ENCODE measurements around the gene TGM5. TPM values are rescaled to one million over a fixed set of nuclear protein-coding genes. Genes with fewer than 3 reads are reported as not detected.
"Not testable (repeated sequence)": the region's sequence is repeated elsewhere in the genome, so short reads cannot be mapped to it uniquely, and the experiment has no call there.

Gene TGM5
- total RNA-seq: 0.13 TPM
- polyA plus RNA-seq (ENCODE audit: insufficient read depth in 1 of 8, insufficient read length in 8 of 8, low replicate concordance in 1 of 8): under 1 TPM in 6 of 8 donors, not detected in 2; 0.05 to 0.12 (median 0.09) TPM
- long read RNA-seq, donor 1: 0 reads
- long read RNA-seq, donor 2: 0 reads
- long read RNA-seq, donor 3: 0 reads
- long read RNA-seq, donor 4: 0 reads
- long read RNA-seq, donor 5: 0 reads
- long read RNA-seq, donor 6: 0 reads
- long read RNA-seq, donor 7: 0 reads
- long read RNA-seq, donor 8: 0 reads
- long read RNA-seq, donor 9: 0 reads
- long read RNA-seq, donor 10: 0 reads
- long read RNA-seq, donor 11: 0 reads

GRCh38 chr15:43266834-43267233 is at the start of gene TGM5:
Gene TGM5, minus strand, starts transcription at chr15:43266928. Its CDS starts 79 bp downstream, at chr15:43266849.
- WGBS (ENCODE audit: insufficient coverage): 52% methylated on average over 7 of the region's 8 CpGs
- no peak within 1 kb of the TSS for H3K27ac ChIP-seq (ENCODE audit: low read length)
- H3K27me3 ChIP-seq (ENCODE audit: control insufficient read depth, insufficient read depth, low read length): peaks cover 11% of the 10 kb centered on the region
- no peaks in the 10 kb centered on the region for H3K9me3 ChIP-seq (replicated peaks; ENCODE audit: control insufficient read depth, low read depth, low read length)
- no peak for DNase-seq
- no peak within 1 kb of the TSS for H3K4me3 ChIP-seq (ENCODE audit: low read length)
- no peaks in the 10 kb centered on the region for H3K4me1 ChIP-seq (ENCODE audit: control insufficient read depth, insufficient read depth, low read length)
- no peaks in the 10 kb centered on the region for H3K36me3 ChIP-seq (ENCODE audit: control insufficient read depth, insufficient read depth, low read length)

GRCh38 chr15:43314171-43314570 is 47.4 kb upstream of the TGM5 start:
- 100% methylated on average over 1 of the region's 3 CpGs for WGBS (ENCODE audit: insufficient coverage)
- H3K27me3 ChIP-seq (ENCODE audit: control insufficient read depth, insufficient read depth, low read length): peaks cover 14% of the 10 kb centered on the region
- no peaks in the 10 kb centered on the region for H3K9me3 ChIP-seq (replicated peaks; ENCODE audit: control insufficient read depth, low read depth, low read length)
- H3K4me3 ChIP-seq (ENCODE audit: low read length): no peak overlapping the region
- no peaks in the 10 kb centered on the region for H3K36me3 ChIP-seq (ENCODE audit: control insufficient read depth, insufficient read depth, low read length)
- DNase-seq: no peak
- H3K4me1 ChIP-seq (ENCODE audit: control insufficient read depth, insufficient read depth, low read length): no peaks in the 10 kb centered on the region
- H3K27ac ChIP-seq (ENCODE audit: low read length): no peak overlapping the region

GRCh38 chr15:43312378-43312777 is 45.6 kb upstream of the TGM5 start:
- Histone ChIP-seq H3K4me1 (ENCODE audit: control insufficient read depth, insufficient read depth, low read length) (no peaks in the 10 kb centered on the region), H3K27ac (ENCODE audit: low read length) (no peak overlapping the region), H3K27me3 (ENCODE audit: control insufficient read depth, insufficient read depth, low read length) (peaks cover 18% of the 10 kb centered on the region), H3K9me3 (replicated peaks; ENCODE audit: control insufficient read depth, low read depth, low read length) (no peaks in the 10 kb centered on the region), H3K4me3 (ENCODE audit: low read length) (no peak overlapping the region), H3K36me3 (ENCODE audit: control insufficient read depth, insufficient read depth, low read length) (no peaks in the 10 kb centered on the region)
- 67% methylated on average over 1 of the region's 4 CpGs for WGBS (ENCODE audit: insufficient coverage)
- no peak for DNase-seq

GRCh38 chr15:43302205-43302817 is 35.6 kb upstream of the TGM5 start, which contains the start of gene TGM7:
Gene TGM7, minus strand, starts transcription at chr15:43302255.
- DNase-seq: no peak
- 77% methylated on average over 8 of the region's 11 CpGs for WGBS (ENCODE audit: insufficient coverage)
- peaks cover 12% of the 10 kb centered on the region for H3K27me3 ChIP-seq (ENCODE audit: control insufficient read depth, insufficient read depth, low read length)
- no peaks in the 10 kb centered on the region for H3K9me3 ChIP-seq (replicated peaks; ENCODE audit: control insufficient read depth, low read depth, low read length)
- no peaks in the 10 kb centered on the region for H3K36me3 ChIP-seq (ENCODE audit: control insufficient read depth, insufficient read depth, low read length)
- H3K27ac ChIP-seq (ENCODE audit: low read length): no peak within 1 kb of the TSS
- no peaks in the 10 kb centered on the region for H3K4me1 ChIP-seq (ENCODE audit: control insufficient read depth, insufficient read depth, low read length)
- H3K4me3 ChIP-seq (ENCODE audit: low read length): no peak within 1 kb of the TSS

GRCh38 chr15:43299884-43300283 is 33.2 kb upstream of the TGM5 start:
- Histone ChIP-seq H3K27ac (ENCODE audit: low read length) (no peak overlapping the region), H3K36me3 (ENCODE audit: control insufficient read depth, insufficient read depth, low read length) (no peaks in the 10 kb centered on the region), H3K27me3 (ENCODE audit: control insufficient read depth, insufficient read depth, low read length) (peaks cover 5% of the 10 kb centered on the region), H3K9me3 (replicated peaks; ENCODE audit: control insufficient read depth, low read depth, low read length) (no peaks in the 10 kb centered on the region), H3K4me1 (ENCODE audit: control insufficient read depth, insufficient read depth, low read length) (no peaks in the 10 kb centered on the region), H3K4me3 (ENCODE audit: low read length) (no peak overlapping the region)
- no peak for DNase-seq

- Histone ChIP-seq H3K36me3 (ENCODE audit: control insufficient read depth, insufficient read depth, low read length) (no peaks in the 10 kb centered on the region), H3K9me3 (replicated peaks; ENCODE audit: control insufficient read depth, low read depth, low read length) (no peaks in the 10 kb centered on the region), H3K27me3 (ENCODE audit: control insufficient read depth, insufficient read depth, low read length) (peaks cover 7% of the 10 kb centered on the region), H3K4me3 (ENCODE audit: low read length) (no peak overlapping the region), H3K27ac (ENCODE audit: low read length) (no peak overlapping the region), H3K4me1 (ENCODE audit: control insufficient read depth, insufficient read depth, low read length) (no peaks in the 10 kb centered on the region)
- 90% methylated on average over 1 of the region's 3 CpGs for WGBS (ENCODE audit: insufficient coverage)
- DNase-seq: no peak
These were observed 32.7 kb upstream of the TGM5 start for GRCh38 chr15:43299411-43299810.

- DNase-seq: no peak
- Histone ChIP-seq H3K36me3 (ENCODE audit: control insufficient read depth, insufficient read depth, low read length) (no peaks in the 10 kb centered on the region), H3K27me3 (ENCODE audit: control insufficient read depth, insufficient read depth, low read length) (peaks cover 28% of the 10 kb centered on the region), H3K9me3 (replicated peaks; ENCODE audit: control insufficient read depth, low read depth, low read length) (no peaks in the 10 kb centered on the region), H3K27ac (ENCODE audit: low read length) (no peak overlapping the region), H3K4me3 (ENCODE audit: low read length) (no peak overlapping the region), H3K4me1 (ENCODE audit: control insufficient read depth, insufficient read depth, low read length) (no peaks in the 10 kb centered on the region)
- WGBS (ENCODE audit: insufficient coverage): 76% methylated on average over 4 of the region's 6 CpGs
These were observed 27.5 kb upstream of the TGM5 start for GRCh38 chr15:43294091-43294706.

- H3K4me3 ChIP-seq (ENCODE audit: low read length): no peak overlapping the region
- H3K27me3 ChIP-seq (ENCODE audit: control insufficient read depth, insufficient read depth, low read length): peaks cover 28% of the 10 kb centered on the region
- no peaks in the 10 kb centered on the region for H3K36me3 ChIP-seq (ENCODE audit: control insufficient read depth, insufficient read depth, low read length)
- no peak overlapping the region for H3K27ac ChIP-seq (ENCODE audit: low read length)
- no peaks in the 10 kb centered on the region for H3K9me3 ChIP-seq (replicated peaks; ENCODE audit: control insufficient read depth, low read depth, low read length)
- H3K4me1 ChIP-seq (ENCODE audit: control insufficient read depth, insufficient read depth, low read length): no peaks in the 10 kb centered on the region
- no peak for DNase-seq
- 3% methylated on average over 12 of the region's 24 CpGs for WGBS (ENCODE audit: insufficient coverage)
These were observed 26.7 kb upstream of the TGM5 start for GRCh38 chr15:43293432-43293831.

GRCh38 chr15:43292375-43293078 is 25.8 kb upstream of the TGM5 start:
- DNase-seq: peak; percentile 42
- no peak overlapping the region for H3K27ac ChIP-seq (ENCODE audit: low read length)
- WGBS (ENCODE audit: insufficient coverage): 26% methylated on average over 6 of the region's 12 CpGs
- H3K36me3 ChIP-seq (ENCODE audit: control insufficient read depth, insufficient read depth, low read length): no peaks in the 10 kb centered on the region
- peaks cover 24% of the 10 kb centered on the region for H3K27me3 ChIP-seq (ENCODE audit: control insufficient read depth, insufficient read depth, low read length)
- no peak overlapping the region for H3K4me3 ChIP-seq (ENCODE audit: low read length)
- H3K4me1 ChIP-seq (ENCODE audit: control insufficient read depth, insufficient read depth, low read length): no peaks in the 10 kb centered on the region
- H3K9me3 ChIP-seq (replicated peaks; ENCODE audit: control insufficient read depth, low read depth, low read length): no peaks in the 10 kb centered on the region

GRCh38 chr15:43289656-43290055 is 22.9 kb upstream of the TGM5 start:
- H3K4me1 ChIP-seq (ENCODE audit: control insufficient read depth, insufficient read depth, low read length); DNase-seq; H3K27ac ChIP-seq (ENCODE audit: low read length); H3K36me3 ChIP-seq (ENCODE audit: control insufficient read depth, insufficient read depth, low read length); H3K4me3 ChIP-seq (ENCODE audit: low read length); H3K9me3 ChIP-seq (replicated peaks; ENCODE audit: control insufficient read depth, low read depth, low read length): not testable (repeated sequence)
- H3K27me3 ChIP-seq (ENCODE audit: control insufficient read depth, insufficient read depth, low read length): peaks cover 27% of the 10 kb centered on the region
- no CpG with 5 or more reads among the region's 3 CpGs for WGBS (ENCODE audit: insufficient coverage)
